K562 (cell line): ENCODE data around the gene PRR30. TPM values are rescaled to one million over a fixed set of nuclear protein-coding genes. Genes with fewer than 3 reads are reported as not detected.

Source experiments
- ATAC-seq: fragments of 200-7000 bp; cut with Tn5 transposase; 3 replicates; pipeline ENCODE4 v1.9.1; 2020; ENCODE audit warnings: moderate library complexity
- BruUV-seq: library from RNA; stranded (reverse); fragments of 400-500 nt; replicated peaks from 2 replicates; lab custom pipeline; 2021; lab: Mats Ljungman, UMichigan
- CTCF ChIA-PET: fragments of 300-600 bp; formaldehyde crosslinking; extraction: SDS; loops from one replicate; lab custom pipeline; 2021; ENCODE audit warnings: low intra/inter-chr PET ratio; lab: Yijun Ruan, JAX
- POLR2A ChIA-PET: fragments of 300-600, 350-650 bp; sonication (Branson Sonifier 250); formaldehyde crosslinking; extraction: SDS; loops from one replicate; lab custom pipeline; 2021; ENCODE audit warnings: antibody characterized with exemption, inconsistent platforms; lab: Yijun Ruan, JAX
- DNase-seq, 4 experiments: peaks; one replicate each; pipeline versions ENCODE4 v3.0.0 to v3.0.0-alpha.2; 2011 to 2018; ENCODE audit warnings: low spot score in 3 of 4, mixed read lengths in 3 of 4; ENCODE audit errors: extremely low read depth in 1 of 4
- FAIRE-seq: peaks from 2 replicates; lab custom pipeline; 2011; peaks lifted over from hg19 to GRCh38; lab: Jason Lieb, UNC
- H2AFZ ChIP-seq: 2 replicates; pipeline ENCODE4 v1.6.0; 2011; ENCODE audit warnings: low read depth, low read length, control low read depth, inconsistent platforms
- H3K27ac ChIP-seq: fragments of 200-600 bp; 3 replicates; pipeline ENCODE4 v1.8.0; 2011; ENCODE audit warnings: low read depth, mild to moderate bottlenecking, control low read depth, inconsistent platforms, low read length, moderate library complexity, mixed read lengths; ENCODE audit errors: extremely low read depth
- H3K27me3 ChIP-seq, 2 experiments: fragments of 300-600 bp in 1 of 2; 2 replicates in 1 of 2; 3 replicates in 1 of 2; pipeline versions ENCODE4 v1.6.0 to v1.8.0; 2011; ENCODE audit warnings: inconsistent platforms in 2 of 2, low read length in 2 of 2, mild to moderate bottlenecking in 1 of 2, mixed read lengths in 1 of 2, moderate library complexity in 1 of 2; ENCODE audit not compliant: control insufficient read depth in 2 of 2, insufficient read depth in 2 of 2
- H3K36me3 ChIP-seq: fragments of 300-600 bp; 3 replicates; pipeline ENCODE4 v1.8.0; 2011; ENCODE audit warnings: mild to moderate bottlenecking, low read length, inconsistent platforms; ENCODE audit not compliant: control insufficient read depth, insufficient read depth
- H3K4me1 ChIP-seq, 2 experiments: fragments of 200-600 bp in 1 of 2; replicated peaks in 1 of 2; 2 replicates in 1 of 2; 3 replicates in 1 of 2; pipeline versions ENCODE4 v1.5.1 to v1.8.0; 2011; ENCODE audit warnings: inconsistent platforms in 2 of 2, low read length in 2 of 2, mild to moderate bottlenecking in 1 of 2, mixed read lengths in 1 of 2, moderate library complexity in 1 of 2; ENCODE audit not compliant: control insufficient read depth in 2 of 2, insufficient read depth in 2 of 2
- H3K4me2 ChIP-seq: 2 replicates; pipeline ENCODE4 v1.6.1; 2011; ENCODE audit warnings: low read length, control low read depth, inconsistent platforms, mixed read lengths; ENCODE audit not compliant: insufficient read depth
- H3K4me3 ChIP-seq: fragments of 200-600 bp; sonication (generic), shearing (Covaris generic); 2 replicates; pipeline ENCODE4 v1.5.1; 2016; ENCODE audit warnings: control low read depth, inconsistent platforms
- H3K79me2 ChIP-seq: fragments of 200-600 bp; 3 replicates; pipeline ENCODE4 v1.8.0; 2011; ENCODE audit warnings: low read length, inconsistent platforms; ENCODE audit not compliant: control insufficient read depth, insufficient read depth
- H3K9ac ChIP-seq, 2 experiments: 2 replicates each; pipeline versions ENCODE4 v1.6.0 to v1.6.1; 2011; ENCODE audit warnings: low read depth in 2 of 2, low read length in 2 of 2, control low read depth in 1 of 2, inconsistent platforms in 1 of 2, mild to moderate bottlenecking in 1 of 2, mixed read lengths in 1 of 2; ENCODE audit not compliant: insufficient read depth in 1 of 2
- H3K9me1 ChIP-seq: one replicate; pipeline ENCODE4 v1.6.0; 2011; ENCODE audit warnings: inconsistent platforms, mild to moderate bottlenecking, low read length, moderate library complexity; ENCODE audit not compliant: control insufficient read depth, insufficient read depth
- H3K9me3 ChIP-seq: replicated peaks from 2 replicates; pipeline ENCODE4 v1.5.1; 2011; ENCODE audit warnings: low read depth, low read length, inconsistent platforms; ENCODE audit not compliant: control insufficient read depth, insufficient read depth
- H4K20me1 ChIP-seq: replicated peaks from 2 replicates; pipeline ENCODE4 v1.6.1; 2011; ENCODE audit warnings: low read length, inconsistent platforms, mixed read lengths; ENCODE audit not compliant: control insufficient read depth, insufficient read depth
- CBX2 ChIP-seq: fragments of 200-600 bp; sonication (generic); IDR thresholded peaks from one replicate; pipeline ENCODE4 v1.6.1; 2012; ENCODE audit warnings: mild to moderate bottlenecking, low read length, inconsistent platforms; ENCODE audit not compliant: insufficient read depth, poor library complexity, severe bottlenecking
- CBX8 ChIP-seq: fragments of 200-600 bp; sonication (generic); IDR thresholded peaks from 2 replicates; pipeline ENCODE4 v1.6.1; 2012; ENCODE audit warnings: borderline replicate concordance, mixed run types, low read depth, mild to moderate bottlenecking, moderate library complexity, mixed read lengths, low read length, control low read depth, inconsistent platforms; ENCODE audit not compliant: poor library complexity, severe bottlenecking; ENCODE audit errors: extremely low read depth
- CTBP1 ChIP-seq: fragments of 450-650 bp; IDR thresholded peaks from 2 replicates; pipeline ENCODE4 v1.6.1; 2016; ENCODE audit warnings: borderline replicate concordance
- MAFG ChIP-seq: fragments of 450-650 bp; conservative IDR thresholded peaks from 2 replicates; pipeline ENCODE4 v1.6.1; 2016; ENCODE audit warnings: missing genetic modification characterization, missing compliant biosample characterization
- MXI1 ChIP-seq: IDR thresholded peaks from 2 replicates; pipeline ENCODE4 v1.6.1; 2011; ENCODE audit warnings: low read depth, mild to moderate bottlenecking, improper control_type of control experiment, low read length
- ZFX ChIP-seq: sonication (generic); formaldehyde crosslinking; IDR thresholded peaks from 2 replicates; pipeline ENCODE4 v1.8.0; 2022; ENCODE audit warnings: mild to moderate bottlenecking, missing genetic modification reagents, moderate library complexity
- WGBS: fragments of 100-300 bp; shearing (Covaris generic); methylation state at CpG from one replicate; pipeline ENCODE4 v1.1.6; 2016; ENCODE audit warnings: low coverage, mixed read lengths; ENCODE audit not compliant: insufficient coverage; ENCODE audit errors: missing lambda C conversion rate; 5-methylcytosine and 5-hydroxymethylcytosine counted together
- in situ Hi-C: fragments of 300-500 bp; cut with MboI; formaldehyde crosslinking; loops from 4 replicates; pipeline ENCODE4 v1.15.0; 2018; ENCODE audit warnings: inconsistent platforms, mixed read lengths
- intact Hi-C: fragments of 100-400 bp; cut with micrococcal nuclease; formaldehyde crosslinking; loops from 2 replicates; pipeline ENCODE4 v1.14.2; 2022
- polyA plus RNA-seq, 8 experiments: library from polyadenylated mRNA; depleted of rRNA in 4 of 8; stranded (reverse) in 5 of 8; unstranded in 3 of 8; fragments of >200 nt; fragmentation: Nextera tagmentation in 2 of 8; fragmentation: Illumina TruSeq in 1 of 8; extraction: Ambion mirVana in 2 of 8; extraction: Trizol in 1 of 8; gene quantifications; 2 replicates each; pipeline versions ENCODE4 v1.2.1 to v1.2.3, GENCODE V29; 2011 to 2014; ENCODE audit warnings: inconsistent platforms in 1 of 8, missing spikeins in 1 of 8
- total RNA-seq, 7 experiments: library from RNA; depleted of rRNA in 6 of 7; stranded (reverse); fragments of >200 nt in 6 of 7; fragmentation: Illumina TruSeq in 2 of 7; extraction: Trizol in 2 of 7; gene quantifications; 2 replicates each; pipeline versions ENCODE4 v1.2.1 to v1.2.3, GENCODE V29; 2011 to 2021; ENCODE audit warnings: low replicate concordance in 1 of 7

Gene PRR30
- total and polyA plus RNA-seq, 9 of the 15 experiments (the other 6 are each of a cell fraction or from before 2014, with no cell fraction given): not detected

GRCh38 chr2:27179344-27180000 is 40.3 kb upstream of the PRR30 start:
- Histone ChIP-seq H3K4me1 (no peaks in the 10 kb centered on the region), H3K36me3 (no peaks in the 10 kb centered on the region), H2AFZ (no peak overlapping the region), H3K27ac (no peak overlapping the region), H3K4me3 (no peak overlapping the region), H4K20me1 (no peaks in the 10 kb centered on the region), H3K79me2 (no peaks in the 10 kb centered on the region), H3K9me1 (no peaks in the 10 kb centered on the region), H3K9me3 (no peaks in the 10 kb centered on the region), H3K27me3 (peaks cover 12 to 24% of the 10 kb centered on the region in 2 experiments; a peak in 4 of 5 replicates), H3K4me2 (no peak overlapping the region), H3K9ac (no peak overlapping the region)
- FAIRE-seq: no peak
- no peak for DNase-seq
- TF ChIP-seq CBX8: peak; percentile 90
- no peak for TF ChIP-seq CTBP1
- TF ChIP-seq CBX2: peak; percentile 91
- no peak for TF ChIP-seq MAFG (tag)
- no peak for TF ChIP-seq MXI1
- no peak for TF ChIP-seq ZFX
- BruUV-seq: no TSS peak
- WGBS: 2% methylated on average over 3 of the region's 3 CpGs
- ATAC-seq: no peak
- ChIA-PET CTCF (no interaction called here), POLR2A (no interaction called here)
- in situ Hi-C loops: no loop called here
- intact Hi-C loops: no loop called here
